PC-9 (cell line): ENCODE measurements around the gene ZFPL1. TPM values are rescaled to one million over a fixed set of nuclear protein-coding genes. Genes with fewer than 3 reads are reported as not detected.

Source experiments
- BruUV-seq: library from RNA; stranded (reverse); fragments of 400-500 nt; replicated peaks from 2 replicates; lab custom pipeline; 2021; lab: Mats Ljungman, UMichigan
- CTCF ChIA-PET: fragments of 300-600 bp; sonication (Branson Sonifier 250); formaldehyde crosslinking; loops from one replicate; lab custom pipeline; 2022; ENCODE audit warnings: antibody characterized with exemption; lab: Charles Lee
- POLR2A ChIA-PET: fragments of 300-600 bp; sonication (Branson Sonifier 250); formaldehyde crosslinking; loops from one replicate; lab custom pipeline; 2022; ENCODE audit warnings: antibody characterized with exemption; ENCODE audit not compliant: unreplicated experiment; lab: Charles Lee
- DNase-seq, 2 experiments: peaks; one replicate each; pipeline versions ENCODE4 v3.0.0 to v3.0.0-alpha.2; 2015 to 2022; ENCODE audit warnings: mixed read lengths in 1 of 2
- H2AFZ ChIP-seq: fragments of 200-600 bp; sonication (generic); 2 replicates; pipeline ENCODE4 v1.8.1; 2017; ENCODE audit warnings: antibody characterized with exemption
- H3F3A ChIP-seq: fragments of 200-600 bp; sonication (generic); 2 replicates; pipeline ENCODE4 v1.8.1; 2017; ENCODE audit warnings: antibody characterized with exemption, mild to moderate bottlenecking, low read depth; ENCODE audit not compliant: insufficient read depth
- H3K27ac ChIP-seq: fragments of 200-600 bp; sonication (generic); 2 replicates; pipeline ENCODE4 v1.6.1; 2016; ENCODE audit warnings: mixed run types
- H3K27me3 ChIP-seq: fragments of 200-600 bp; sonication (generic); 2 replicates; pipeline ENCODE4 v1.6.1; 2016; ENCODE audit warnings: low read depth, mixed run types; ENCODE audit not compliant: insufficient read depth
- H3K36me3 ChIP-seq: fragments of 200-600 bp; sonication (generic); 2 replicates; pipeline ENCODE4 v1.6.1; 2016; ENCODE audit warnings: low read depth, mixed run types
- H3K4me1 ChIP-seq: fragments of 200-600 bp; sonication (generic); replicated peaks from 2 replicates; pipeline ENCODE4 v1.6.1; 2016; ENCODE audit warnings: mixed run types; ENCODE audit not compliant: insufficient read depth
- H3K4me2 ChIP-seq: fragments of 200-600 bp; sonication (generic); 2 replicates; pipeline ENCODE4 v1.6.1; 2017; ENCODE audit warnings: mixed run types
- H3K4me3 ChIP-seq: fragments of 200-600 bp; sonication (generic); 2 replicates; pipeline ENCODE4 v1.6.1; 2016; ENCODE audit warnings: mixed run types
- H3K79me2 ChIP-seq: fragments of 200-600 bp; sonication (generic); 2 replicates; pipeline ENCODE4 v1.6.1; 2017; ENCODE audit warnings: low read depth, mixed run types
- H3K9me2 ChIP-seq: fragments of 200-600 bp; sonication (generic); 2 replicates; pipeline ENCODE4 v1.8.1; 2017; ENCODE audit warnings: mild to moderate bottlenecking; ENCODE audit not compliant: insufficient read depth
- H3K9me3 ChIP-seq: fragments of 200-600 bp; sonication (generic); 2 replicates; pipeline ENCODE4 v1.8.1; 2016; ENCODE audit warnings: low read depth; ENCODE audit not compliant: insufficient read depth
- H4K20me1 ChIP-seq: fragments of 200-600 bp; sonication (generic); 2 replicates; pipeline ENCODE4 v1.8.1; 2017; ENCODE audit not compliant: insufficient read depth
- CTCF ChIP-seq: fragments of 200-600 bp; sonication (generic); conservative IDR thresholded peaks from 2 replicates; pipeline ENCODE4 v1.6.1; 2017; ENCODE audit warnings: mixed run types, antibody characterized with exemption, mild to moderate bottlenecking, moderate library complexity
- EZH2 ChIP-seq: fragments of 200-600 bp; sonication (generic); IDR thresholded peaks from 2 replicates; pipeline ENCODE4 v1.8.0; 2017; ENCODE audit warnings: antibody characterized with exemption, low read depth
- intact Hi-C: fragments of 100-400 bp; cut with micrococcal nuclease; formaldehyde crosslinking; loops from one replicate; pipeline ENCODE4 v1.10.0; 2022; ENCODE audit not compliant: unreplicated experiment
- total RNA-seq: library from RNA; stranded (reverse); gene quantifications from 2 replicates; pipeline ENCODE4 v1.2.3, GENCODE V29; 2021

ZFPL1 gene
- total RNA-seq, 1 experiment from 2014 or later: 68.2 TPM

DNA sequence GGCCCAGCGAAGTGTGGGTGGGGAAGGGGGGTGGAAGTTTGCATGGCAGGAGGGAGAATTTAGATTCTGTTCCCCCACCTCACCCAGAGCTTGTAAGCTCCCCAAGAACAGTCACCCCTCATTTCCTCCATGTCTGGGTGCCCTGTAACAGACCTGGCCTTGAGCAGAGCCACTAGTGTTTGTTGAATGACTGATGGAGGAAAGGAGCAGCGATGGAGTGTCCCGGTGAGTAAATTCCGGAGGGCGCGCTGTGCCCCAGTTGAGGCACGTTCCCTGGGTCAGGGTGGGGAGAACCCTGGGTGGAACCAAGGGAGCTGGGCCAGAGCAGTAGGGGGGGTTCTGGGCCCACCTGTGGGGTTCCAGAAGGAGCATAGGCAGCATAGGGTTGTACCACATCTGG, 26.5 kb upstream of the ZFPL1 start:
- no peaks in the 10 kb centered on the region for H3K9me3 ChIP-seq
- no peaks in the 10 kb centered on the region for H4K20me1 ChIP-seq
- no TSS peak for BruUV-seq
- H3K4me2 ChIP-seq: no peak overlapping the region
- no peaks in the 10 kb centered on the region for H3K36me3 ChIP-seq
- H2AFZ ChIP-seq: no peak overlapping the region
- H3K79me2 ChIP-seq: no peaks in the 10 kb centered on the region
- ChIA-PET CTCF (no interaction called here), POLR2A (no interaction called here)
- no peaks in the 10 kb centered on the region for H3K27me3 ChIP-seq
- H3F3A ChIP-seq: no peaks in the 10 kb centered on the region
- H3K4me3 ChIP-seq: no peak overlapping the region
- H3K4me1 ChIP-seq: no peaks in the 10 kb centered on the region
- no peak overlapping the region for H3K27ac ChIP-seq
- no peak for DNase-seq
- TF ChIP-seq CTCF (no peak), EZH2 (no peak)
- no peaks in the 10 kb centered on the region for H3K9me2 ChIP-seq
- intact Hi-C loops: no loop called here

DNA sequence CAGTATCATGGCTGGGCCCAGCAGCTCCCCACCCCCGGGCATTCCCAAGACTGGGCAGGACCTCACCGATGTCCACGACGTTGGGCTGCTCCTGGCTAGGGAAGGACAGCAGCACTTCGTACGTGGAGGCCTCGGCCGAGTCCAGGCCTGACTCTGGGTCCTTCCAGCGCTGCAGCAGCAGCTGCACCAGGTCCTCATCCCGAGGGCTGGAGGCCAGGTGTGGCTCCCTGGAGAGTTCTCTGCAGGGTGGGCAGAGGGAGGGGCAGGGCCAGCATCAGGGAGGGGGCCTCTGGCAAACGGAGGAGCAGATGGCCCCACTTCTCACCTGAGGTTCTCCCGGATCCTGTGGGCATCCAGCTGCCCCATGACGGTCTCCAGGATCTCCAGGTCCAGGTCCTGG, 26.0 kb upstream of the ZFPL1 start:
- no peak overlapping the region for H3K4me3 ChIP-seq
- no peaks in the 10 kb centered on the region for H3K36me3 ChIP-seq
- no peaks in the 10 kb centered on the region for H3K27me3 ChIP-seq
- intact Hi-C loops: no loop called here
- no peaks in the 10 kb centered on the region for H3K9me2 ChIP-seq
- no peak overlapping the region for H2AFZ ChIP-seq
- H3K9me3 ChIP-seq: no peaks in the 10 kb centered on the region
- CTCF ChIA-PET: no interaction called here
- no peaks in the 10 kb centered on the region for H4K20me1 ChIP-seq
- no peaks in the 10 kb centered on the region for H3K4me1 ChIP-seq
- no peak overlapping the region for H3K4me2 ChIP-seq
- H3K27ac ChIP-seq: no peak overlapping the region
- no peak for TF ChIP-seq CTCF
- TF ChIP-seq EZH2: no peak
- no TSS peak for BruUV-seq
- H3F3A ChIP-seq: no peaks in the 10 kb centered on the region
- POLR2A ChIA-PET: no interaction called here
- no peak for DNase-seq
- H3K79me2 ChIP-seq: no peaks in the 10 kb centered on the region

DNA sequence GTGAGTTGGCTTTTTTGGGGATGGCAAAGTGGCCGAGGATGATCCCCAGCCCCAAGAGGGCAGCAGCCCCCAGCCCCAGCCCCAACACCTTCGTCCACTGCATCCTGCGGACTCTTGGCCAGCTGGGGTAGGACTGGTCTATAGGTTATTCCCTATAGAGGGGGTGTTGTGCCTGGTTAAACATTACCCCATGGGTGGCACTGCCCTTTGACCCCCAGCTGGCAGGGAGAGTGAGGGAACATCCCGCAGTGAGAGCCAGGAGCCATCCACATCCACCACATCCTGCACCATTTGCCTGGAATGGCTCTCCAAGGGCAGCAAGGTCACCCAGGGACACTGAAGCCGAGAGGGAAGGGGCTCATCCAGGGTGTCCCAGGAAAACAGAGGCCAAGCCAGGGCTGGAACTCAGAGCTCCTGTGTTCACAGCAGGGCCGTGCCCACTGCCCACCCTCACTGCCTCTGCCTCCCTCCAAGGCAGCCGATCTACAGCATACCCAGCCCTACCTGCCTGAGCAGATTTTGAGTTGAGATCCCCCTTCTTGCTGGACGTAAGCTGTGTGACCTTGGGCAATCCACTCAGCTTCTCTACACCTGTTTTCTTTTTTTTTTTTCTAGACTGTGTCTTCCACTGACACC, 25.5 kb upstream of the ZFPL1 start, which contains the start of gene NAALADL1:
Gene NAALADL1 (minus strand): TSS at position 135 of the 636 bp plus-strand sequence. CDS start 32 bp downstream, at position 103.
- no TSS peak for BruUV-seq
- intact Hi-C loops: no loop called here
- H3F3A ChIP-seq: no peaks in the 10 kb centered on the region
- H3K27me3 ChIP-seq: no peaks in the 10 kb centered on the region
- H2AFZ ChIP-seq: no peak within 1 kb of the TSS
- no peak within 1 kb of the TSS for H3K27ac ChIP-seq
- no peaks in the 10 kb centered on the region for H3K36me3 ChIP-seq
- ChIA-PET POLR2A (no interaction called here), CTCF (no interaction called here)
- no peaks in the 10 kb centered on the region for H4K20me1 ChIP-seq
- H3K4me3 ChIP-seq: no peak within 1 kb of the TSS
- no peaks in the 10 kb centered on the region for H3K9me3 ChIP-seq
- no peak within 1 kb of the TSS for H3K4me2 ChIP-seq
- no peak for DNase-seq
- H3K9me2 ChIP-seq: no peaks in the 10 kb centered on the region
- H3K79me2 ChIP-seq: no peaks in the 10 kb centered on the region
- H3K4me1 ChIP-seq: no peaks in the 10 kb centered on the region
- TF ChIP-seq CTCF (no peak), EZH2 (no peak)
